ENCODE results near the gene FAM120B. TPM values are rescaled to one million over a fixed set of nuclear protein-coding genes. Genes with fewer than 3 reads are reported as not detected.

Gene FAM120B
- total and polyA plus RNA-seq, 4 experiments from 2014 or later, result 22.7 to 48.6 (median 40.1) TPM

DNA sequence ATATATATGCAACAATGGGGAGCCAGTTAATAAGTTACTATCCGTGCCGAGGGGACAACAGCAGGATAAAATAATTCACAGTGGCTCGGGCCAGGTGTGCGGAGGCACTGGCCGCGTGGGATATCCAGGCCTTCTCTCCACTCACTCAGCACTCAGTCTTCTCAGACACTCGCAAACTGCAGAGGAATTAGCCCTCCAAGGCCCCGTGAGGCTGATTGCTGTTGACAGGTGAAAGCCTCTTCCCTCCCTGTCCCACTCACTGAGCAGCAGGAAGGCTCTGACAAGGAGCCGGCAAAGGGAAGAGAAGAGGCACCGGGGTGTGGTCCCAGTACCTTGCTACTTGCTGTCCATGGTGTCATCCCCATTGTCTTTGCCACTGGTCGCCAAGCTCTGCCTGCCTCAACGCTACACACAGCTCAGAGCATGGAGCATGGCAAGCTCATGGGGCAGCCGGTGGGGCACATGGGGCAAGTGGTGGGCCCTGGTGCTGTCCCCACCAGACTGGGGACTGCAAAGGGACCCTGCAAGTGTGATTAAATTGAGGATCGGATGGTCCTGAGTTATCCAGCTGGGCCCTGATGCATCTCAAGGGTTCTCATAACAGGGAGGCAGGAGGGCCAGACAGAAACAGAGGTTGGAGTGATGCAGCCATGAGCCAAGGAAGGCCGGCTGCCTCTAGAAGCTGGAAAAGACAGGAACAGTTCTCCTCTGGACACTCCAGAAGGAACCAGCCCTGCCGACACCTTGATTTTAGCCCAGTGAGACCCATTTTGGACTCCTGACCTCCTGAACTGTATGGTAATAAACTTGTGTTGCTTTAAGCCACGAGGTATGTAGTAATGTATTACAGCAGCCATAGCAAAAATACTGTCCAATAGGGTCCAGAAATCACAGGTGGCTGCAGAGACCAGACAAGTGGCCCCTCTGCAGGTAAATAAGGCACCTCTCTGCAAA lies 126.9 kb downstream of the FAM120B start:
- H3K27ac Mint-ChIP-seq, result no peak overlapping the region
- no peak overlapping the region for H3K27ac ChIP-seq (ENCODE audit: low read depth, low read length)
- DNase-seq, result no peak
- no peak overlapping the region for H3K4me3 Mint-ChIP-seq
- H3K4me3 ChIP-seq (ENCODE audit: low read length in 2 of 2), result no peak overlapping the region
- H3K9me3 Mint-ChIP-seq, result peaks cover 3 to 17% (median 15%) of the 10 kb centered on the region in 8 donors
- H3K9me3 ChIP-seq (ENCODE audit: control insufficient read depth in 1 of 2, low read length in 2 of 2), result no peaks in the 10 kb centered on the region
- intact Hi-C loops (cut with micrococcal nuclease), result no loop called here
- ChIA-PET CTCF (ENCODE audit: partially characterized antibody) (no interaction called here), POLR2A (ENCODE audit: partially characterized antibody) (no interaction called here)
- peaks cover 3 to 4% of the 10 kb centered on the region in 2 donors for H3K36me3 Mint-ChIP-seq
- H3K4me1 ChIP-seq (ENCODE audit: insufficient read depth, low read length), result peaks cover 4% of the 10 kb centered on the region
- peaks cover 0 to 2% (median 0%) of the 10 kb centered on the region in 4 donors for H3K4me1 Mint-ChIP-seq
- H3K27me3 ChIP-seq (ENCODE audit: insufficient read depth, low read length), result no peaks in the 10 kb centered on the region
- no peaks in the 10 kb centered on the region for H3K36me3 ChIP-seq (ENCODE audit: insufficient read depth, low read length)
- peaks cover 7 to 10% of the 10 kb centered on the region in 2 donors for H3K27me3 Mint-ChIP-seq

DNA sequence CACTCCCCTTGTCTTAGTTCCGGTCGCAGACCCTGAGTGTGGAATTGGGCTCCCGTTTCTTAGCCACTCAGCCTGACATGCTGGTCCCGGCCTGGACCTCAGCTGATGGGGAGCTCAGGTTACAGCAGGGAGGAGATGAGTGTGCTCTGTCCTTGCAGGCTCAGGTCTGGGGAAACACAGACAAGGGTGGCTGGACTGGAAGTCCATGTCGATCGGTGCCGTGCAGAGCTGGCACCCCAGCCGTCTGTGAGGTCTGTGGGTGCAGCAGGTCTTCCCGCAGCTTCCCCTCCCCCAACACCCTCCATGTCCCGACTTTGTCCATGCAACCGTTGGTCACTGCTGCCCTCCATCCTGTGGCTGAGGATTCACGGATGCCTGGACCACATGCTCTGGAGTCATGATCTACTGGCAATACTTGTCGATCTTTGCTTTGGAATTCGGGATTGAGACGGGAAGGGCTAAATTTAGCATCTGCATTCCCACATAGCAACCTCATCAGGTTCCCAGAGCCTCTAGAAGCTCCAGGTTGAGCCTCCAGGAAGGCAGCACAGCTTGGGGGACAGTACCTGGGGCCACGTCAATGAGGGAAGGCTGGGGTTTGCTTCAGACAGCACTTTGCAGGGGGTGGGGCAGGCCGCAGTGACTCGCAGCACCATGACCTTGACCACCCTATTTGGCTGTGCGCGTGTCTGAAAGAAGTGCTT lies 127.7 kb downstream of the FAM120B start:
- peaks cover 3 to 17% (median 15%) of the 10 kb centered on the region in 8 donors for H3K9me3 Mint-ChIP-seq
- Histone ChIP-seq H3K27me3 (ENCODE audit: insufficient read depth, low read length) (no peaks in the 10 kb centered on the region), H3K9me3 (ENCODE audit: control insufficient read depth in 1 of 2, low read length in 2 of 2) (no peaks in the 10 kb centered on the region), H3K4me1 (ENCODE audit: insufficient read depth, low read length) (peaks cover 4% of the 10 kb centered on the region), H3K36me3 (ENCODE audit: insufficient read depth, low read length) (no peaks in the 10 kb centered on the region), H3K4me3 (ENCODE audit: low read length in 2 of 2) (no peak overlapping the region), H3K27ac (ENCODE audit: low read depth, low read length) (no peak overlapping the region)
- no peak overlapping the region for H3K27ac Mint-ChIP-seq
- no peak for DNase-seq
- ChIA-PET CTCF (ENCODE audit: partially characterized antibody) (no interaction called here), POLR2A (ENCODE audit: partially characterized antibody) (no interaction called here)
- peaks cover 0 to 2% (median 0%) of the 10 kb centered on the region in 4 donors for H3K4me1 Mint-ChIP-seq
- H3K36me3 Mint-ChIP-seq, result peaks cover 3 to 4% of the 10 kb centered on the region in 2 donors
- peaks cover 7 to 8% of the 10 kb centered on the region in 2 donors for H3K27me3 Mint-ChIP-seq
- intact Hi-C loops (cut with micrococcal nuclease), result no loop called here
- no peak overlapping the region for H3K4me3 Mint-ChIP-seq

DNA sequence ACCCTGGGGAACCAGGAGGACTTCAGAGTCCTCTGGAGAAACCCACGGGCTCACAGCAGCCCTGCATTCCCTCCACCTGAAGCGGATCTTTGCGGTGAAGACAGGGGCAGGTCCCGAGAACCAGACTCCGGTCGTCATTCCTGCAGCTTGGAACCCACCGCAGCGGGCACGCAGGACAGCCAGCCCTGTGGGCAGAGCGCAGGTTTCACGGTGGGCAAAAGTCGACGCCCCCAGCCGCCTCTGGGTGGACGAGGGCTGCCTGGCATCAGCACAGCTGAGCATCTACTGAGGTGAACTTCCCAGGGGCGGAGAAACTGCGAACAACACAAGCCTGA lies 128.2 kb downstream of the FAM120B start:
- no peaks in the 10 kb centered on the region for H3K27me3 ChIP-seq (ENCODE audit: insufficient read depth, low read length)
- POLR2A ChIA-PET (ENCODE audit: partially characterized antibody), result no interaction called here
- intact Hi-C loops (cut with micrococcal nuclease), result no loop called here

DNA sequence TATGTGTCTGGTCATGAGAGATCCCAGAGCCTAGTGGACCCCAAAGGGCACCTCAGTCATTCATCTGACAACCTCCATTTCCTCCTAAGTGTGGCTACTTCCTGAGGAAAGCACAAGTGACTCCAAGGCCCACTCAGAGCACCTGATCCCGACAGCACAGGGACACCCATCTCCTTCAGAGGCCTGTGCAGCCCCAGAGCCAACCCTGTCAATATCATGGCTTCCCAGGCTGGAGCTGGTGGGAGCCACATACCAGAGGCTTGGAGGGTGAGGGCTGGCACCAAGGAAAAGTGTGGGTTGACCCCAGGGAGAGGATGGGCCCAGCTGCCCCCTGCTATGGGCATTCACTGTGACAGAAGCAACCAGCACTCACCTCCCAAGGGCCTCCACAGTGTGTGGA lies 129.2 kb downstream of the FAM120B start:
- H3K27ac Mint-ChIP-seq, result no peak overlapping the region
- no peak overlapping the region for H3K4me3 Mint-ChIP-seq
- DNase-seq, result no peak
- H3K4me1 Mint-ChIP-seq, result peaks cover 0 to 2% (median 0%) of the 10 kb centered on the region in 4 donors
- POLR2A ChIA-PET (ENCODE audit: partially characterized antibody), result no interaction called here
- H3K9me3 ChIP-seq (ENCODE audit: control insufficient read depth in 1 of 2, low read length in 2 of 2), result no peaks in the 10 kb centered on the region
- CTCF ChIA-PET (ENCODE audit: partially characterized antibody), result no interaction called here
- peaks cover 3 to 4% of the 10 kb centered on the region in 2 donors for H3K36me3 Mint-ChIP-seq
- H3K4me3 ChIP-seq (ENCODE audit: low read length in 2 of 2), result no peak overlapping the region
- peaks cover 3 to 17% (median 15%) of the 10 kb centered on the region in 8 donors for H3K9me3 Mint-ChIP-seq
- peaks cover 4 to 7% of the 10 kb centered on the region in 2 donors for H3K27me3 Mint-ChIP-seq
- H3K36me3 ChIP-seq (ENCODE audit: insufficient read depth, low read length), result no peaks in the 10 kb centered on the region
- no peak overlapping the region for H3K27ac ChIP-seq (ENCODE audit: low read depth, low read length)
- H3K4me1 ChIP-seq (ENCODE audit: insufficient read depth, low read length), result peaks cover 4% of the 10 kb centered on the region
- intact Hi-C loops (cut with micrococcal nuclease), result no loop called here
- no peaks in the 10 kb centered on the region for H3K27me3 ChIP-seq (ENCODE audit: insufficient read depth, low read length)

More for the DNA sequence above, 128.2 kb downstream of the FAM120B start:
- Histone ChIP-seq H3K27ac (ENCODE audit: low read depth, low read length) (no peak overlapping the region), H3K4me1 (ENCODE audit: insufficient read depth, low read length) (peaks cover 4% of the 10 kb centered on the region), H3K9me3 (ENCODE audit: control insufficient read depth in 1 of 2, low read length in 2 of 2) (no peaks in the 10 kb centered on the region), H3K4me3 (ENCODE audit: low read length in 2 of 2) (no peak overlapping the region), H3K36me3 (ENCODE audit: insufficient read depth, low read length) (no peaks in the 10 kb centered on the region)
- Mint-ChIP-seq H3K36me3 (peaks cover 3 to 4% of the 10 kb centered on the region in 2 donors), H3K4me1 (peaks cover 0 to 2% (median 0%) of the 10 kb centered on the region in 4 donors), H3K4me3 (no peak overlapping the region), H3K9me3 (peaks cover 3 to 17% (median 15%) of the 10 kb centered on the region in 8 donors), H3K27ac (no peak overlapping the region), H3K27me3 (peaks cover 4 to 7% of the 10 kb centered on the region in 2 donors)
- CTCF ChIA-PET (ENCODE audit: partially characterized antibody), result no interaction called here
- DNase-seq, result no peak

DNA sequence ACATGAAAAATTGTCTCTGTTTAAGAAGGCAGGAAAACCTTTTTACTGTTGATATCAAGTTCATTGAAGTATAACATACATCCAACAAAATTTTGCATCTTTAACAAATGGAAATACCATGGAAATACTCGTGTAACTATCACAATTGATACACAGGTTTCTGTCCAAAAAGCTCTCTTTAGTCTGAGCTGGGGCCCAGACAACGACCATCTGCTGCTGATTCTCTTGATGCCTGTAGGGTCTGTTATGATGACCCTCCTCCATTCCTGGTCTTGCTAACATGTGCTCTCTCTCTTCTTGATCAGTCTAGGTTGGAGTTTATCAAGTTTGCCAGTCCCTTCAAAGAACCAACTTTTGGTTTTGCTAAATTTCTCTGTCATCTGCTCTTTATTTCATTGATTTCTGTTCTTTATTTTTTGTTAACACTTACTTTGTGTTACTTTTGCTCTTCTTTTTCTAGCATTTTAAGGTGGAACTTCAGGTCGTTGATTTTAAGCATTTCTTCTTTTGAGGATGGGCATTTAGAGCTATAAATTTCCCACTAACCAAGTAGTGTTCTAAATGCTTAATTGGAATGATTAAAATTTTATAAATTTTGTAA lies 129.8 kb downstream of the FAM120B start:
- intact Hi-C loops (cut with micrococcal nuclease), result no loop called here
- Histone ChIP-seq H3K27ac (ENCODE audit: low read depth, low read length) (no peak overlapping the region), H3K4me3 (ENCODE audit: low read length in 2 of 2) (no peak overlapping the region), H3K9me3 (ENCODE audit: control insufficient read depth in 1 of 2, low read length in 2 of 2) (no peaks in the 10 kb centered on the region), H3K36me3 (ENCODE audit: insufficient read depth, low read length) (no peaks in the 10 kb centered on the region), H3K4me1 (ENCODE audit: insufficient read depth, low read length) (peaks cover 4% of the 10 kb centered on the region), H3K27me3 (ENCODE audit: insufficient read depth, low read length) (no peaks in the 10 kb centered on the region)
- no peak overlapping the region for H3K27ac Mint-ChIP-seq
- peaks cover 0 to 2% (median 0%) of the 10 kb centered on the region in 4 donors for H3K4me1 Mint-ChIP-seq
- peaks cover 3 to 17% (median 15%) of the 10 kb centered on the region in 8 donors for H3K9me3 Mint-ChIP-seq
- H3K36me3 Mint-ChIP-seq, result peaks cover 3 to 4% of the 10 kb centered on the region in 2 donors
- H3K4me3 Mint-ChIP-seq, result peak overlapping the region in 1 of 8 donors; percentile 39
- peaks cover 4 to 7% of the 10 kb centered on the region in 2 donors for H3K27me3 Mint-ChIP-seq
- DNase-seq, result no peak
- CTCF ChIA-PET (ENCODE audit: partially characterized antibody), result no interaction called here
- POLR2A ChIA-PET (ENCODE audit: partially characterized antibody), result no interaction called here

- peaks cover 3 to 4% of the 10 kb centered on the region in 2 donors for H3K36me3 Mint-ChIP-seq
- H3K27me3 Mint-ChIP-seq, result peaks cover 3 to 7% of the 10 kb centered on the region in 2 donors
- Histone ChIP-seq H3K4me1 (ENCODE audit: insufficient read depth, low read length) (peaks cover 4% of the 10 kb centered on the region), H3K27ac (ENCODE audit: low read depth, low read length) (no peak overlapping the region), H3K36me3 (ENCODE audit: insufficient read depth, low read length) (no peaks in the 10 kb centered on the region), H3K9me3 (ENCODE audit: control insufficient read depth in 1 of 2, low read length in 2 of 2) (no peaks in the 10 kb centered on the region), H3K27me3 (ENCODE audit: insufficient read depth, low read length) (no peaks in the 10 kb centered on the region), H3K4me3 (ENCODE audit: low read length in 2 of 2) (no peak overlapping the region)
- no peak for DNase-seq
- H3K4me1 Mint-ChIP-seq, result peaks cover 0 to 2% (median 0%) of the 10 kb centered on the region in 4 donors
- H3K4me3 Mint-ChIP-seq, result peak overlapping the region in 4 of 8 donors; percentile 25 to 61 (median 43)
- intact Hi-C loops (cut with micrococcal nuclease), result no loop called here
- ChIA-PET POLR2A (ENCODE audit: partially characterized antibody) (no interaction called here), CTCF (ENCODE audit: partially characterized antibody) (no interaction called here)
- peaks cover 3 to 17% (median 14%) of the 10 kb centered on the region in 8 donors for H3K9me3 Mint-ChIP-seq
- peak overlapping the region in 1 of 7 donors; percentile 24 for H3K27ac Mint-ChIP-seq
Observed at GRCh38 chr6:170437719-170438401, 131.3 kb downstream of the FAM120B start.

All from CD4-positive, alpha-beta memory T cell (primary cell).